DOHH2 (cell line): ENCODE data around the gene AGFG1.

Experiments used
- H3F3A ChIP-seq: fragments of 200-600 bp; sonication (generic), shearing (Covaris generic); 2 replicates; pipeline ENCODE4 v1.6.0; 2016; ENCODE audit warnings: antibody characterized with exemption, mild to moderate bottlenecking; ENCODE audit not compliant: control insufficient read depth, insufficient read depth
- H3K27ac ChIP-seq: fragments of 200-600 bp; sonication (generic); 2 replicates; pipeline ENCODE4 v1.5.1; 2014; ENCODE audit warnings: low read depth, mild to moderate bottlenecking, low read length, moderate library complexity
- H3K27me3 ChIP-seq: fragments of 200-600 bp; sonication (generic); 2 replicates; pipeline ENCODE4 v1.6.1; 2014; ENCODE audit warnings: mild to moderate bottlenecking, low read length, mixed read lengths; ENCODE audit not compliant: control insufficient read depth
- H3K36me3 ChIP-seq: fragments of 200-600 bp; sonication (generic); 2 replicates; pipeline ENCODE4 v1.6.1; 2014; ENCODE audit warnings: mild to moderate bottlenecking, low read length, moderate library complexity, mixed read lengths; ENCODE audit not compliant: control insufficient read depth
- H3K4me1 ChIP-seq: fragments of 200-600 bp; sonication (generic); 2 replicates; pipeline ENCODE4 v1.6.1; 2014; ENCODE audit warnings: mild to moderate bottlenecking, low read length, mixed read lengths; ENCODE audit not compliant: control insufficient read depth
- H3K4me2 ChIP-seq: fragments of 200-600 bp; sonication (generic); 2 replicates; pipeline ENCODE4 v1.6.0; 2014; ENCODE audit warnings: mild to moderate bottlenecking, low read length, moderate library complexity
- H3K4me3 ChIP-seq: fragments of 200-600 bp; sonication (generic); 2 replicates; pipeline ENCODE4 v1.5.1; 2014; ENCODE audit warnings: mild to moderate bottlenecking, low read length, mixed read lengths
- H3K79me2 ChIP-seq: fragments of 200-600 bp; sonication (generic); 2 replicates; pipeline ENCODE4 v1.6.1; 2014; ENCODE audit warnings: mild to moderate bottlenecking, low read length, mixed read lengths; ENCODE audit not compliant: control insufficient read depth
- H3K9me2 ChIP-seq: fragments of 200-600 bp; sonication (generic); replicated peaks from 2 replicates; pipeline ENCODE4 v1.6.1; 2014; ENCODE audit warnings: mild to moderate bottlenecking, low read length, mixed read lengths; ENCODE audit not compliant: control insufficient read depth
- H3K9me3 ChIP-seq: fragments of 200-600 bp; sonication (generic); 2 replicates; pipeline ENCODE4 v1.6.1; 2014; ENCODE audit warnings: antibody characterized with exemption, low read length, mixed read lengths; ENCODE audit not compliant: control insufficient read depth, insufficient read depth
- H4K20me1 ChIP-seq: fragments of 200-600 bp; sonication (generic); 2 replicates; pipeline ENCODE4 v1.6.0; 2014; ENCODE audit warnings: low read depth, mild to moderate bottlenecking, antibody characterized with exemption, low read length, moderate library complexity; ENCODE audit not compliant: control insufficient read depth, insufficient read depth
- EZH2phosphoT487 ChIP-seq: fragments of 200-600 bp; sonication (generic); IDR thresholded peaks from 2 replicates; pipeline ENCODE4 v1.6.1; 2017; ENCODE audit warnings: borderline replicate concordance, mild to moderate bottlenecking, antibody characterized with exemption, low read length, moderate library complexity, mixed read lengths
- TF ChIP-seq, protein P1 (sequence below): fragments of 200-600 bp; sonication (generic); IDR thresholded peaks from one replicate; pipeline ENCODE4 v1.5.1; 2014; ENCODE audit warnings: antibody characterized with exemption, mild to moderate bottlenecking, low read depth, low read length; ENCODE audit not compliant: poor library complexity, severe bottlenecking

Gene AGFG1

DNA sequence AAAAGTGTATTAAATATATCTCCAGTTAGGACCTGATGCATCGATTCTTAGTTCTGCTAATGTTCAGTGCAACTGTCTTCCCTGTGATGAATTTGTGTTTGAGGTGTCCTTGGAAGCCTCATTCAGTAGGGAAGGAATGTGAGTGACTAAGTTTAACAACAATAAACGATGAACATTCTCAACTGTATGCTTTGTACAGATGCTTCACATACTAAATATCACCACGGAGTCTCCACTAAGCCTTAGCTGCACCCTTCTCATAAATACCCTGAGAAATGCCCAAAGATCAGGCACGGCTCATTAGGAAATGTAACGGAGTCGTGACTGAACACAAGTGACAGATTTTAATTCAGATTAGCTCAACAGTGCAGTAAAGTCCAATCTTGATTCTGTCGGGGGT lies 24.4 kb upstream of the AGFG1 start:
- no peaks in the 10 kb centered on the region for H3K27me3 ChIP-seq
- H3K36me3 ChIP-seq = no peaks in the 10 kb centered on the region
- H4K20me1 ChIP-seq = no peaks in the 10 kb centered on the region
- no peak overlapping the region for H3K4me2 ChIP-seq
- no peaks in the 10 kb centered on the region for H3K9me2 ChIP-seq
- no peak overlapping the region for H3K27ac ChIP-seq
- H3F3A ChIP-seq = no peaks in the 10 kb centered on the region
- H3K4me1 ChIP-seq = peaks cover 17% of the 10 kb centered on the region
- no peak overlapping the region for H3K4me3 ChIP-seq
- no peaks in the 10 kb centered on the region for H3K9me3 ChIP-seq
- H3K79me2 ChIP-seq = no peaks in the 10 kb centered on the region
- TF ChIP-seq, protein P1, sequence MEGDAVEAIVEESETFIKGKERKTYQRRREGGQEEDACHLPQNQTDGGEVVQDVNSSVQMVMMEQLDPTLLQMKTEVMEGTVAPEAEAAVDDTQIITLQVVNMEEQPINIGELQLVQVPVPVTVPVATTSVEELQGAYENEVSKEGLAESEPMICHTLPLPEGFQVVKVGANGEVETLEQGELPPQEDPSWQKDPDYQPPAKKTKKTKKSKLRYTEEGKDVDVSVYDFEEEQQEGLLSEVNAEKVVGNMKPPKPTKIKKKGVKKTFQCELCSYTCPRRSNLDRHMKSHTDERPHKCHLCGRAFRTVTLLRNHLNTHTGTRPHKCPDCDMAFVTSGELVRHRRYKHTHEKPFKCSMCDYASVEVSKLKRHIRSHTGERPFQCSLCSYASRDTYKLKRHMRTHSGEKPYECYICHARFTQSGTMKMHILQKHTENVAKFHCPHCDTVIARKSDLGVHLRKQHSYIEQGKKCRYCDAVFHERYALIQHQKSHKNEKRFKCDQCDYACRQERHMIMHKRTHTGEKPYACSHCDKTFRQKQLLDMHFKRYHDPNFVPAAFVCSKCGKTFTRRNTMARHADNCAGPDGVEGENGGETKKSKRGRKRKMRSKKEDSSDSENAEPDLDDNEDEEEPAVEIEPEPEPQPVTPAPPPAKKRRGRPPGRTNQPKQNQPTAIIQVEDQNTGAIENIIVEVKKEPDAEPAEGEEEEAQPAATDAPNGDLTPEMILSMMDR = no peak
- no peak for TF ChIP-seq EZH2phosphoT487

DNA sequence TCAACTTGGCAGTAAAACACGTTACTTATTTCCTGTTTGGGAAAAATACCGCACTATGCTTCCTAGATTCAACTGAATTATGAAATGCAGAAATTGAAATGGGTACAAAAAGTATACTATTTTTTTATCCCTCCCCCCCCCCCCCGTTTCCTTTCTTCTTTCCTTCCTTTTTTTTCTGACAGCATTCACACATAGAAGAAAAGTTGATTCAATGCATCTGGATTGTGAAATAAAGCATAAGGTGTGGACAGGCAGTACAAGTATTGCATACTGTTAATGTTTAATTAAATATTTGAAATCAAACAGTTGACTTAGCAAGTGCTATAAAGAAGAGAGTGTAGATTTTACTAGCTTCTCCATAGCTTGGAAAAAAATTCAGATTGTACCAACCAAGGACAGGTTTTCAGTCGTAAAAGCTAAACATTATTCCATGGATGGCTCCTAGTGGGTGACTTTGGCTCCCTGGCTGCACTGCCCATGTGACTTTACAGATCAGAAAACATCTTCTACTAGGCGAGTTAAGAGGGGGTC lies 21.6 kb upstream of the AGFG1 start:
- Histone ChIP-seq H3F3A (no peaks in the 10 kb centered on the region), H3K27ac (no peak overlapping the region), H3K4me3 (no peak overlapping the region), H3K36me3 (no peaks in the 10 kb centered on the region), H3K4me1 (peaks cover 22% of the 10 kb centered on the region), H3K9me3 (no peaks in the 10 kb centered on the region), H3K79me2 (no peaks in the 10 kb centered on the region), H3K4me2 (peak overlapping the region; percentile 40), H3K9me2 (no peaks in the 10 kb centered on the region), H4K20me1 (no peaks in the 10 kb centered on the region), H3K27me3 (no peaks in the 10 kb centered on the region)
- TF ChIP-seq EZH2phosphoT487 = no peak
- TF ChIP-seq, protein P1 = no peak

DNA sequence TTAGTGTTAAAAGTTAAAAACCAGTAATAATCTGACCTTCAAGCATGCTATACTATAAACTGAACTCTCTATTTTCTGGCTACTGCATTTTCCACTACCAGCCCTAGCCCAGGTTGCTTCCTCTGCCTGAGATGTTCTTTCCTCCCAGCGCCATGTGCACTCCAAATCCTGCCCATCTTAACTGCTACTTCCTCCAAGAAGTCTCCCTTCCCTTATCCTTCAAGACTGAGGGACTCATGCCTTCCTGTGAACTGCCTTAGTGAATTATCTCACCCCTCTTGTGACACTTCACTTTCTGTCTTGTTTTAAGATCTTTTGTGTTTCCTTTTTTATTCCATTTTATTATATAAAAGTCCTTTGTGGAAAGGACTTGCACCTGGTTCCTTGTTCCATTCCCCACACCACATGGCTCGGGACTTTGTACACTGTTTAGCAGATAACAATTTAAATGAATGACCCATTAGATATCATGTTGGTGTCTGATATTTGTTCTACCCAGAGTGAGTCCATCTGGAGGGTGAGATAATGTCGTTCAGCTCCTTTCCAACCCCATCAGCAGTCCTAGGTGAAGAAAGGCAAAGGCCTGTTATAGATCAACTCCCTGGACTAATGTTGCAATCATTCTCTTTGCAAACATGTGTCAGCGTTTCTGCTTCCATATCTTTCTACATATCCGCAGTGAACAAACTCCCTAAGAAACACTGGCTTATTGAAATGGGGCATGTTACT lies 20.9 kb upstream of the AGFG1 start:
- Histone ChIP-seq H3F3A (no peaks in the 10 kb centered on the region), H3K9me2 (no peaks in the 10 kb centered on the region), H3K4me3 (no peak overlapping the region), H3K27me3 (no peaks in the 10 kb centered on the region), H3K4me2 (no peak overlapping the region; the same call in 1 of the 2 replicates), H4K20me1 (no peaks in the 10 kb centered on the region), H3K36me3 (no peaks in the 10 kb centered on the region), H3K27ac (no peak overlapping the region), H3K4me1 (peaks cover 22% of the 10 kb centered on the region), H3K79me2 (no peaks in the 10 kb centered on the region), H3K9me3 (no peaks in the 10 kb centered on the region)
- TF ChIP-seq EZH2phosphoT487 = no peak
- TF ChIP-seq, protein P1 = no peak
